H9 (cell line): ENCODE measurements around the gene RGS6. TPM values are rescaled to one million over a fixed set of nuclear protein-coding genes. Genes with fewer than 3 reads are reported as not detected.

ENCODE experiments used
- DNase-seq: peaks from one replicate; pipeline ENCODE4 v3.0.0-alpha.2; 2017
- H2AFZ ChIP-seq: one replicate; pipeline ENCODE4 v1.6.1; 2013; ENCODE audit warnings: mild to moderate bottlenecking, low read length, control low read depth, moderate library complexity
- H2AK5ac ChIP-seq: 2 replicates; pipeline ENCODE4 v1.6.1; 2013; ENCODE audit warnings: low read length, control low read depth, mixed read lengths; ENCODE audit not compliant: insufficient read length
- H2BK120ac ChIP-seq: one replicate; pipeline ENCODE4 v1.6.1; 2013; ENCODE audit warnings: low read depth, mild to moderate bottlenecking, low read length, control low read depth, inconsistent platforms; ENCODE audit not compliant: poor library complexity, severe bottlenecking
- H2BK12ac ChIP-seq: 2 replicates; pipeline ENCODE4 v1.6.1; 2013; ENCODE audit warnings: low read length, control low read depth, mixed read lengths, low read depth; ENCODE audit not compliant: insufficient read length
- H2BK15ac ChIP-seq: 2 replicates; pipeline ENCODE4 v1.6.1; 2013; ENCODE audit warnings: low read depth, low read length, control low read depth
- H2BK20ac ChIP-seq: one replicate; pipeline ENCODE4 v1.6.1; 2013; ENCODE audit warnings: low read depth, mild to moderate bottlenecking, low read length, control low read depth, inconsistent platforms; ENCODE audit not compliant: poor library complexity, severe bottlenecking
- H2BK5ac ChIP-seq: 2 replicates; pipeline ENCODE4 v1.6.1; 2013; ENCODE audit warnings: low read length, control low read depth, mixed read lengths; ENCODE audit not compliant: insufficient read length
- H3K14ac ChIP-seq: 2 replicates; pipeline ENCODE4 v1.6.1; 2013; ENCODE audit warnings: low read length, control low read depth; ENCODE audit not compliant: insufficient read depth
- H3K18ac ChIP-seq: 2 replicates; pipeline ENCODE4 v1.6.1; 2013; ENCODE audit warnings: low read depth, mild to moderate bottlenecking, mixed read lengths, low read length, control low read depth; ENCODE audit not compliant: insufficient read length
- H3K23ac ChIP-seq: 2 replicates; pipeline ENCODE4 v1.6.1; 2013; ENCODE audit warnings: low read length, control low read depth, mixed read lengths, low read depth; ENCODE audit not compliant: insufficient read length
- H3K23me2 ChIP-seq: 2 replicates; pipeline ENCODE4 v1.6.1; 2013; ENCODE audit warnings: low read depth, mild to moderate bottlenecking, mixed read lengths, low read length, control low read depth; ENCODE audit not compliant: insufficient read length, poor library complexity, severe bottlenecking
- H3K27ac ChIP-seq: 2 replicates; pipeline ENCODE4 v1.5.1; 2013; ENCODE audit warnings: low read length, control low read depth, mixed read lengths, low read depth; ENCODE audit not compliant: insufficient read length
- H3K27me3 ChIP-seq: 2 replicates; pipeline ENCODE4 v1.6.1; 2013; ENCODE audit warnings: low read length, control low read depth, inconsistent platforms; ENCODE audit not compliant: insufficient read depth
- H3K4ac ChIP-seq: 2 replicates; pipeline ENCODE4 v1.6.1; 2013; ENCODE audit warnings: low read depth, mild to moderate bottlenecking, control low read depth, inconsistent platforms, low read length, moderate library complexity
- H3K4me1 ChIP-seq: 2 replicates; pipeline ENCODE4 v1.6.1; 2013; ENCODE audit warnings: low read length, control low read depth, inconsistent platforms; ENCODE audit not compliant: insufficient read depth
- H3K4me2 ChIP-seq: 2 replicates; pipeline ENCODE4 v1.6.1; 2013; ENCODE audit warnings: low read length, control low read depth, mixed read lengths; ENCODE audit not compliant: insufficient read length, insufficient read depth
- H3K56ac ChIP-seq: 2 replicates; pipeline ENCODE4 v1.6.1; 2013; ENCODE audit warnings: low read depth, mild to moderate bottlenecking, mixed read lengths, low read length, control low read depth; ENCODE audit not compliant: insufficient read length
- H3K79me1 ChIP-seq: 2 replicates; pipeline ENCODE4 v1.6.1; 2013; ENCODE audit warnings: low read depth, mild to moderate bottlenecking, moderate library complexity, low read length, control low read depth, inconsistent platforms; ENCODE audit not compliant: insufficient read depth, poor library complexity, severe bottlenecking
- H3K79me2 ChIP-seq: 2 replicates; pipeline ENCODE4 v1.6.1; 2013; ENCODE audit warnings: low read length, control low read depth, inconsistent platforms; ENCODE audit not compliant: insufficient read depth
- H3K9ac ChIP-seq: 2 replicates; pipeline ENCODE4 v1.6.1; 2013; ENCODE audit warnings: low read length, control low read depth, mixed read lengths; ENCODE audit not compliant: insufficient read length; ENCODE audit errors: extremely low read depth
- H3K9me3 ChIP-seq: one replicate; pipeline ENCODE4 v1.6.1; 2013; ENCODE audit warnings: low read depth, low read length, inconsistent platforms; ENCODE audit not compliant: control insufficient read depth
- H3T11ph ChIP-seq: one replicate; pipeline ENCODE4 v1.6.1; 2013; ENCODE audit warnings: mild to moderate bottlenecking, low read length, control low read depth, inconsistent platforms
- H4K20me1 ChIP-seq: one replicate; pipeline ENCODE4 v1.6.1; 2013; ENCODE audit not compliant: control insufficient read depth, insufficient read length, insufficient read depth
- H4K5ac ChIP-seq: 2 replicates; pipeline ENCODE4 v1.6.1; 2013; ENCODE audit warnings: low read depth, mild to moderate bottlenecking, mixed read lengths, low read length, control low read depth; ENCODE audit not compliant: insufficient read length
- H4K8ac ChIP-seq: replicated peaks from 2 replicates; pipeline ENCODE4 v1.6.1; 2013; ENCODE audit warnings: low read length, control low read depth, mixed read lengths, low read depth; ENCODE audit not compliant: insufficient read length
- H4K91ac ChIP-seq: 2 replicates; pipeline ENCODE4 v1.6.1; 2013; ENCODE audit warnings: low read depth, mild to moderate bottlenecking, moderate library complexity, mixed read lengths, low read length, control low read depth; ENCODE audit not compliant: insufficient read length
- H3K27ac Mint-ChIP-seq, 3 experiments: 2 replicates in 2 of 3; 3 replicates in 1 of 3; pipeline ENCODE4 v1.8.0; 2020 to 2021; ENCODE audit warnings: mixed read lengths in 3 of 3, mild to moderate bottlenecking in 1 of 3, moderate library complexity in 1 of 3
- H3K27me3 Mint-ChIP-seq: 2 replicates; pipeline ENCODE4 v1.8.0; 2021; ENCODE audit warnings: low read depth, mild to moderate bottlenecking, moderate library complexity, mixed read lengths
- H3K36me3 Mint-ChIP-seq, 3 experiments: 2 replicates in 2 of 3; 3 replicates in 1 of 3; pipeline ENCODE4 v1.8.0; 2020 to 2021; ENCODE audit warnings: low read depth in 3 of 3, mixed read lengths in 3 of 3; ENCODE audit not compliant: insufficient read depth in 1 of 3
- H3K4me1 Mint-ChIP-seq, 2 experiments: 2 replicates each; pipeline ENCODE4 v1.8.0; 2020; ENCODE audit warnings: mixed read lengths in 2 of 2
- H3K4me3 Mint-ChIP-seq, 2 experiments: 2 replicates in 1 of 2; 3 replicates in 1 of 2; pipeline ENCODE4 v1.8.0; 2020 to 2021; ENCODE audit warnings: mild to moderate bottlenecking in 2 of 2, mixed read lengths in 2 of 2, moderate library complexity in 1 of 2
- H3K9me3 Mint-ChIP-seq, 2 experiments: 2 replicates in 1 of 2; 3 replicates in 1 of 2; pipeline ENCODE4 v1.8.0; 2020; ENCODE audit warnings: mild to moderate bottlenecking in 2 of 2, mixed read lengths in 2 of 2, moderate library complexity in 1 of 2
- WGBS: extraction: QIAGEN DNeasy Blood & Tissue Kit; methylation state at CpG from one replicate; pipeline ENCODE4 v1.1.7; 2013; ENCODE audit warnings: missing lambda C conversion rate, low lambda C conversion rate, mixed read lengths; ENCODE audit not compliant: insufficient read length; ENCODE audit errors: extremely low coverage; 5-methylcytosine and 5-hydroxymethylcytosine counted together
- total RNA-seq: library from RNA; stranded (reverse); gene quantifications from 2 replicates; pipeline ENCODE4 v1.2.1, GENCODE V29; 2021
- TF ChIP-seq, protein P1 (sequence below): fragments of 200-600 bp; sonication (generic); conservative IDR thresholded peaks from 3 replicates; pipeline ENCODE4 v1.8.0; 2021; ENCODE audit warnings: antibody characterized with exemption, mild to moderate bottlenecking

RGS6 gene
- total RNA-seq, 1 experiment from 2014 or later, result 3.0 TPM

DNA sequence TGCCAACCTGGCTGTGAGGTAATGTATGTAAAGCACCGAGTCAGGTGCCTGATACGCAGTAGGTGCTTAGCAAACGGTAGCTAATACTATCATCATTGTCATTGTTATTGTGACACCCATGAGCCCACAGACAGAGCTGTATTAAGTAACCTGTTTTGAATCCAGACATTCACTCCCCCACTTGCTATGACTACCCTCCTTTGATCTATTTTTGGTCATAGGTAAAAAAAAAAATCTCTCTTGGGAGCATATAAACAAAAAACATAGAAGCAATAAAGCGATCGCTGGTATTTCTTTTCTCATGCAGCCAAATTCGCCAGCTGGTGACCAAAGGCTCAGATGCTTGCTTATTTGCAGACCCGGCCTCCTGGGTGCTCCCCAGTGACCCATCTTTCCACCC is 631.4 kb downstream of the RGS6 start:
- Mint-ChIP-seq H3K27ac (no peak overlapping the region), H3K4me1 (peaks cover 14% of the 10 kb centered on the region in 2 experiments), H3K27me3 (peaks cover 1% of the 10 kb centered on the region; the same call in 1 of the 2 replicates), H3K4me3 (no peak overlapping the region), H3K36me3 (no peaks in the 10 kb centered on the region), H3K9me3 (no peaks in the 10 kb centered on the region)
- no peak overlapping the region for H2BK5ac ChIP-seq
- H4K91ac ChIP-seq, result no peak overlapping the region
- no peak overlapping the region for H3K27ac ChIP-seq
- H3K4ac ChIP-seq, result no peak overlapping the region
- H4K20me1 ChIP-seq, result no peaks in the 10 kb centered on the region
- H3K9ac ChIP-seq, result no peak overlapping the region
- H2AK5ac ChIP-seq, result no peak overlapping the region
- no peaks in the 10 kb centered on the region for H3K79me2 ChIP-seq
- H3K9me3 ChIP-seq, result no peaks in the 10 kb centered on the region
- no peaks in the 10 kb centered on the region for H3K79me1 ChIP-seq
- no peak overlapping the region for H3K56ac ChIP-seq
- H3K4me1 ChIP-seq, result peaks cover 4% of the 10 kb centered on the region; the same call in 1 of the 2 replicates
- no peaks in the 10 kb centered on the region for H3K27me3 ChIP-seq
- no peak overlapping the region for H2BK120ac ChIP-seq
- no peak overlapping the region for H3K14ac ChIP-seq
- no peak overlapping the region for H2BK20ac ChIP-seq
- no peak overlapping the region for H3K4me2 ChIP-seq
- no peak overlapping the region for H3K18ac ChIP-seq
- no peak overlapping the region for H2BK12ac ChIP-seq
- H2BK15ac ChIP-seq, result no peak overlapping the region
- H2AFZ ChIP-seq, result no peak overlapping the region
- H3K23me2 ChIP-seq, result no peaks in the 10 kb centered on the region
- no peak overlapping the region for H3K23ac ChIP-seq
- no peak for DNase-seq
- WGBS, result no CpG with 5 or more reads among the region's 7 CpGs
- TF ChIP-seq, protein P1, sequence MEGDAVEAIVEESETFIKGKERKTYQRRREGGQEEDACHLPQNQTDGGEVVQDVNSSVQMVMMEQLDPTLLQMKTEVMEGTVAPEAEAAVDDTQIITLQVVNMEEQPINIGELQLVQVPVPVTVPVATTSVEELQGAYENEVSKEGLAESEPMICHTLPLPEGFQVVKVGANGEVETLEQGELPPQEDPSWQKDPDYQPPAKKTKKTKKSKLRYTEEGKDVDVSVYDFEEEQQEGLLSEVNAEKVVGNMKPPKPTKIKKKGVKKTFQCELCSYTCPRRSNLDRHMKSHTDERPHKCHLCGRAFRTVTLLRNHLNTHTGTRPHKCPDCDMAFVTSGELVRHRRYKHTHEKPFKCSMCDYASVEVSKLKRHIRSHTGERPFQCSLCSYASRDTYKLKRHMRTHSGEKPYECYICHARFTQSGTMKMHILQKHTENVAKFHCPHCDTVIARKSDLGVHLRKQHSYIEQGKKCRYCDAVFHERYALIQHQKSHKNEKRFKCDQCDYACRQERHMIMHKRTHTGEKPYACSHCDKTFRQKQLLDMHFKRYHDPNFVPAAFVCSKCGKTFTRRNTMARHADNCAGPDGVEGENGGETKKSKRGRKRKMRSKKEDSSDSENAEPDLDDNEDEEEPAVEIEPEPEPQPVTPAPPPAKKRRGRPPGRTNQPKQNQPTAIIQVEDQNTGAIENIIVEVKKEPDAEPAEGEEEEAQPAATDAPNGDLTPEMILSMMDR, result no peak
- H3T11ph ChIP-seq, result no peak overlapping the region
- no peak overlapping the region for H4K5ac ChIP-seq
- no peak overlapping the region for H4K8ac ChIP-seq
